OCI-LY3 (cell line): ENCODE measurements around the gene HNRNPCL4.
"Not testable (repeated sequence)": the region's sequence is repeated elsewhere in the genome, so short reads cannot be mapped to it uniquely, and the experiment has no call there.

ENCODE experiments used
- H2AFZ ChIP-seq: fragments of 200-600, 300-600 bp; shearing (Covaris generic); 2 replicates; pipeline ENCODE4 v1.6.0; 2014; ENCODE audit warnings: antibody characterized with exemption, low read depth, low read length
- H3K27ac ChIP-seq: fragments of 200-600, 300-600 bp; sonication (generic); 2 replicates; pipeline ENCODE4 v1.5.1; 2014; ENCODE audit warnings: mild to moderate bottlenecking, low read length, moderate library complexity, mixed read lengths
- H3K27me3 ChIP-seq: fragments of 200-600, 300-600 bp; sonication (generic); 2 replicates; pipeline ENCODE4 v1.6.1; 2014; ENCODE audit warnings: low read depth, low read length, mixed read lengths
- H3K36me3 ChIP-seq: fragments of 200-600, 300-600 bp; sonication (generic); replicated peaks from 2 replicates; pipeline ENCODE3; 2014; ENCODE audit warnings: low read depth, low read length, mixed read lengths
- H3K4me1 ChIP-seq: fragments of 300-600, 200-600 bp; sonication (generic); 2 replicates; pipeline ENCODE4 v1.6.1; 2014; ENCODE audit warnings: low read length, mixed read lengths
- H3K4me2 ChIP-seq: fragments of 200-600, 300-600 bp; sonication (generic); 2 replicates; pipeline ENCODE4 v1.6.1; 2014; ENCODE audit warnings: low read length, mixed read lengths
- H3K4me3 ChIP-seq: fragments of 300-600, 200-600 bp; sonication (generic); 2 replicates; pipeline ENCODE4 v1.5.1; 2014; ENCODE audit warnings: antibody characterized with exemption, mild to moderate bottlenecking, low read length, moderate library complexity
- H3K79me2 ChIP-seq: fragments of 300-600, 200-600 bp; shearing (Covaris generic); 2 replicates; pipeline ENCODE4 v1.6.1; 2014; ENCODE audit warnings: mild to moderate bottlenecking, low read length, mixed read lengths
- H3K9ac ChIP-seq: fragments of 300-600, 200-600 bp; shearing (Covaris generic); 2 replicates; pipeline ENCODE4 v1.6.0; 2014; ENCODE audit warnings: mild to moderate bottlenecking, low read length, moderate library complexity
- H3K9me3 ChIP-seq: fragments of 200-600, 300-600 bp; shearing (Covaris generic); 2 replicates; pipeline ENCODE4 v1.6.1; 2014; ENCODE audit warnings: low read length, mixed read lengths; ENCODE audit not compliant: insufficient read depth
- H4K20me1 ChIP-seq: fragments of 200-600, 300-600 bp; sonication (generic); 2 replicates; pipeline ENCODE4 v1.6.1; 2016; ENCODE audit warnings: low read length, mixed read lengths; ENCODE audit not compliant: insufficient read depth

The HNRNPCL4 gene

GRCh38 chr1:13165531-13165930 is at the start of gene HNRNPCL4:
Gene HNRNPCL4 (minus strand): TSS chr1:13165631. CDS start chr1:13165467, 164 bp downstream.
- H3K9ac ChIP-seq, H3K4me1 ChIP-seq, H3K4me2 ChIP-seq, H3K4me3 ChIP-seq, H3K9me3 ChIP-seq, H3K27ac ChIP-seq, H3K79me2 ChIP-seq, H3K27me3 ChIP-seq, H4K20me1 ChIP-seq, H2AFZ ChIP-seq, H3K36me3 ChIP-seq: not testable (repeated sequence)

GRCh38 chr1:13208712-13209111 is 43.3 kb upstream of the HNRNPCL4 start:
- not testable (repeated sequence) for H3K4me2 ChIP-seq, H2AFZ ChIP-seq, H3K9me3 ChIP-seq, H3K36me3 ChIP-seq, H3K79me2 ChIP-seq, H3K4me3 ChIP-seq, H3K27me3 ChIP-seq, H4K20me1 ChIP-seq, H3K9ac ChIP-seq, H3K4me1 ChIP-seq, H3K27ac ChIP-seq

- not testable (repeated sequence) for H3K27ac ChIP-seq, H3K9me3 ChIP-seq, H4K20me1 ChIP-seq
These were observed 35.9 kb upstream of the HNRNPCL4 start, which contains the start of gene PRAMEF13 for GRCh38 chr1:13201309-13201708. Gene PRAMEF13 (minus strand): TSS chr1:13201409. CDS start chr1:13199589, 1,820 bp downstream.

GRCh38 chr1:13171548-13171947 is 6.1 kb upstream of the HNRNPCL4 start, which contains the start of gene PRAMEF9:
Gene PRAMEF9 (plus strand): TSS chr1:13171848. CDS start chr1:13175281, 3,433 bp downstream.
- not testable (repeated sequence) for H3K9me3 ChIP-seq, H4K20me1 ChIP-seq, H2AFZ ChIP-seq, H3K9ac ChIP-seq, H3K27me3 ChIP-seq, H3K4me3 ChIP-seq, H3K4me1 ChIP-seq, H3K79me2 ChIP-seq, H3K27ac ChIP-seq, H3K4me2 ChIP-seq, H3K36me3 ChIP-seq

More at GRCh38 chr1:13201309-13201708, 35.9 kb upstream of the HNRNPCL4 start, which contains the start of gene PRAMEF13:
- H3K4me1 ChIP-seq, H3K27me3 ChIP-seq, H3K79me2 ChIP-seq, H3K9ac ChIP-seq, H2AFZ ChIP-seq, H3K4me2 ChIP-seq, H3K4me3 ChIP-seq, H3K36me3 ChIP-seq: not testable (repeated sequence)

GRCh38 chr1:13155909-13156308 is 9.5 kb downstream of the HNRNPCL4 start, which contains the start of gene PRAMEF26:
Gene PRAMEF26 (minus strand): TSS chr1:13156009. CDS start chr1:13153095, 2,914 bp downstream.
- not testable (repeated sequence) for H3K36me3 ChIP-seq, H3K4me2 ChIP-seq, H4K20me1 ChIP-seq, H2AFZ ChIP-seq, H3K27ac ChIP-seq, H3K4me1 ChIP-seq, H3K9ac ChIP-seq, H3K4me3 ChIP-seq, H3K27me3 ChIP-seq, H3K79me2 ChIP-seq, H3K9me3 ChIP-seq

DNA sequence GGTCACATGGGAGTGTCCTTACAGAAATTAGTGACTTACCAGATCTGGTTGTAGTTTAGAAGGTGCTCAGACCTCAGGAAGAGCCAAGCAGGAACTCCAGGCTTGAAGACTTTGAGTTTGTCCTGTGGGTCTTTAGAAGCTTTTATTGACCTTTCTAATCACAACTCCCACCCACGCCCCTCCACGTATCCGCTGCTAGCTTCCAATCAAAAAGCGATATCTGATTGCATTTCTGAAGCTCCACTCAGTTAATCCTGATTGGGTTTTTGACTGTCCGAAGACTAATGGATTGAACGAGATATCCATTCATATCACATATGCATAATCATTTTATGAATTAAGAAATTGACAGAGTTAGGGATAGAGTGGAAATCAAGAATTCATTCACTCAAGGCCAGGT is 48.7 kb downstream of the HNRNPCL4 start, which contains the start of gene HNRNPCL2:
HNRNPCL2 (minus strand) TSS at position 101 of the 400 bp plus-strand sequence. CDS start 454 bp downstream, outside the sequence.
- not testable (repeated sequence) for H3K36me3 ChIP-seq, H3K27ac ChIP-seq, H2AFZ ChIP-seq, H3K27me3 ChIP-seq, H3K4me3 ChIP-seq, H3K9me3 ChIP-seq, H4K20me1 ChIP-seq, H3K9ac ChIP-seq, H3K4me1 ChIP-seq, H3K79me2 ChIP-seq, H3K4me2 ChIP-seq
